Naive B cell (primary cell): ENCODE results near the gene MAP4K1. TPM values are rescaled to one million over a fixed set of nuclear protein-coding genes. Genes with fewer than 3 reads are reported as not detected.
A peak's percentile ranks its signal among the peaks of the same experiment; 100 is the strongest.
"Not testable (repeated sequence)": the region's sequence is repeated elsewhere in the genome, so short reads cannot be mapped to it uniquely, and the experiment has no call there.

ENCODE experiments used
- ATAC-seq, 2 donors: fragments of 150-1000 bp; cut with Tn5 transposase; 2 replicates each; pipeline ENCODE4 v1.10.0; 2021; ENCODE audit warnings: low read depth in 2 of 2, mild to moderate bottlenecking in 2 of 2, moderate library complexity in 2 of 2
- DNase-seq: peaks from one replicate; pipeline ENCODE4 v3.0.0; 2022
- H3K27ac Mint-ChIP-seq, 6 donors: one replicate each; pipeline ENCODE4 v1.8.0; 2020 to 2022; ENCODE audit warnings: mild to moderate bottlenecking in 6 of 6, mixed read lengths in 6 of 6, moderate library complexity in 5 of 6, inconsistent platforms in 2 of 6
- H3K27me3 Mint-ChIP-seq, 3 donors: one replicate each; pipeline ENCODE4 v1.8.0; 2021 to 2022; ENCODE audit warnings: mixed read lengths in 3 of 3, mild to moderate bottlenecking in 1 of 3
- H3K36me3 Mint-ChIP-seq, 2 donors: one replicate each; pipeline ENCODE4 v1.8.0; 2020 to 2022; ENCODE audit warnings: mixed read lengths in 2 of 2, inconsistent platforms in 1 of 2, mild to moderate bottlenecking in 1 of 2
- H3K4me1 Mint-ChIP-seq, 3 donors: one replicate each; pipeline ENCODE4 v1.8.0; 2020 to 2022; ENCODE audit warnings: mixed read lengths in 3 of 3, inconsistent platforms in 1 of 3, mild to moderate bottlenecking in 1 of 3, moderate library complexity in 1 of 3
- H3K4me3 Mint-ChIP-seq, 8 donors: one replicate each; pipeline ENCODE4 v1.8.0; 2020 to 2022; ENCODE audit warnings: mild to moderate bottlenecking in 8 of 8, mixed read lengths in 8 of 8, moderate library complexity in 8 of 8, inconsistent platforms in 2 of 8
- H3K9me3 Mint-ChIP-seq, 7 donors: one replicate each; pipeline ENCODE4 v1.8.0; 2020 to 2022; ENCODE audit warnings: mixed read lengths in 7 of 7, mild to moderate bottlenecking in 5 of 7, inconsistent platforms in 2 of 7, moderate library complexity in 1 of 7
- polyA plus RNA-seq, 6 donors: library from polyadenylated mRNA; unstranded; fragments of 300-500 nt; fragmentation: Illumina TruSeq; gene quantifications; one replicate each; pipeline ENCODE4 v1.2.3, GENCODE V29; 2021; ENCODE audit warnings: low read depth in 6 of 6

MAP4K1 gene
- polyA plus RNA-seq, 6 donors from 2014 or later = 119 to 194 (median 138) TPM

GRCh38 chr19:38564981-38565690 lies 52.6 kb downstream of the MAP4K1 start:
- Mint-ChIP-seq H3K36me3 (no peaks in the 10 kb centered on the region), H3K4me1 (peaks cover 12 to 18% (median 17%) of the 10 kb centered on the region in 3 donors), H3K4me3 (peak overlapping the region in 7 of 8 donors; percentile 62 to 90 (median 68)), H3K9me3 (no peaks in the 10 kb centered on the region), H3K27ac (no peak overlapping the region), H3K27me3 (peaks cover 20 to 52% (median 43%) of the 10 kb centered on the region in 3 donors)
- peak; percentile 6 for DNase-seq
- peak; percentile 54 to 55 for ATAC-seq

- no peak overlapping the region for H3K4me3 Mint-ChIP-seq
- no peaks in the 10 kb centered on the region for H3K9me3 Mint-ChIP-seq
- H3K36me3 Mint-ChIP-seq = no peaks in the 10 kb centered on the region
- peaks cover 18 to 22% (median 22%) of the 10 kb centered on the region in 3 donors for H3K4me1 Mint-ChIP-seq
- ATAC-seq (no peak), DNase-seq (no peak)
- peaks cover 25 to 58% (median 43%) of the 10 kb centered on the region in 3 donors for H3K27me3 Mint-ChIP-seq
- no peak overlapping the region for H3K27ac Mint-ChIP-seq
Measured at GRCh38 chr19:38563475-38563874, 54.3 kb downstream of the MAP4K1 start.

- Mint-ChIP-seq H3K4me3 (peak overlapping the region in 2 of 8 donors; percentile 67 to 69), H3K4me1 (peaks cover 18 to 26% (median 19%) of the 10 kb centered on the region in 3 donors), H3K36me3 (no peaks in the 10 kb centered on the region), H3K27me3 (peaks cover 28 to 50% (median 31%) of the 10 kb centered on the region in 3 donors), H3K27ac (no peak overlapping the region), H3K9me3 (peaks cover 0 to 3% (median 0%) of the 10 kb centered on the region in 7 donors)
- no peak for DNase-seq
- no peak for ATAC-seq
Measured at GRCh38 chr19:38562096-38562495, 55.7 kb downstream of the MAP4K1 start.

- Mint-ChIP-seq H3K36me3 (no peaks in the 10 kb centered on the region), H3K4me3 (peak overlapping the region in 3 of 8 donors; percentile 29 to 78 (median 31)), H3K9me3 (peaks cover 0 to 3% (median 0%) of the 10 kb centered on the region in 7 donors), H3K4me1 (peaks cover 18 to 26% (median 20%) of the 10 kb centered on the region in 3 donors), H3K27ac (no peak overlapping the region), H3K27me3 (peaks cover 29 to 51% (median 30%) of the 10 kb centered on the region in 3 donors)
- ATAC-seq = no peak
- DNase-seq = no peak
Measured at GRCh38 chr19:38561658-38562057, 56.1 kb downstream of the MAP4K1 start.

- Mint-ChIP-seq H3K4me3 (peak overlapping the region in 1 of 8 donors; percentile 29), H3K36me3 (no peaks in the 10 kb centered on the region), H3K27me3 (peaks cover 29 to 51% (median 29%) of the 10 kb centered on the region in 3 donors), H3K9me3 (peaks cover 0 to 3% (median 0%) of the 10 kb centered on the region in 7 donors), H3K4me1 (peaks cover 18 to 26% (median 20%) of the 10 kb centered on the region in 3 donors), H3K27ac (no peak overlapping the region)
- DNase-seq (no peak), ATAC-seq (no peak)
Measured at GRCh38 chr19:38561053-38561606, 56.6 kb downstream of the MAP4K1 start.

GRCh38 chr19:38559428-38560401 lies 58.0 kb downstream of the MAP4K1 start:
- H3K27ac Mint-ChIP-seq = peak overlapping the region in 2 of 6 donors; percentile 32 to 81
- H3K36me3 Mint-ChIP-seq = no peaks in the 10 kb centered on the region
- peaks cover 0 to 3% (median 0%) of the 10 kb centered on the region in 7 donors for H3K9me3 Mint-ChIP-seq
- H3K4me1 Mint-ChIP-seq = peaks cover 10 to 21% (median 15%) of the 10 kb centered on the region in 3 donors
- H3K4me3 Mint-ChIP-seq = peak overlapping the region in 3 of 8 donors; percentile 14 to 61 (median 30)
- H3K27me3 Mint-ChIP-seq = peaks cover 21 to 52% (median 32%) of the 10 kb centered on the region in 3 donors
- peak; percentile 16 to 69 for ATAC-seq
- DNase-seq = no peak

- not testable (repeated sequence) for H3K27ac Mint-ChIP-seq, DNase-seq, H3K9me3 Mint-ChIP-seq, H3K36me3 Mint-ChIP-seq, ATAC-seq
- Mint-ChIP-seq H3K4me1 (peaks cover 10 to 21% (median 14%) of the 10 kb centered on the region in 3 donors), H3K4me3 (peak overlapping the region in 2 of 8 donors; percentile 23 to 82), H3K27me3 (peaks cover 23 to 51% (median 32%) of the 10 kb centered on the region in 3 donors)
Measured at GRCh38 chr19:38558933-38559332, 58.8 kb downstream of the MAP4K1 start.

GRCh38 chr19:38557205-38557799 lies 60.5 kb downstream of the MAP4K1 start:
- peaks cover 10 to 15% (median 11%) of the 10 kb centered on the region in 3 donors for H3K4me1 Mint-ChIP-seq
- H3K9me3 Mint-ChIP-seq = peaks cover 0 to 3% (median 0%) of the 10 kb centered on the region in 7 donors

GRCh38 chr19:38556521-38557174 lies 61.1 kb downstream of the MAP4K1 start:
- H3K9me3 Mint-ChIP-seq = peaks cover 0 to 3% (median 0%) of the 10 kb centered on the region in 7 donors
- peak in 1 of 2 donors; percentile 26 for ATAC-seq
- no peak overlapping the region for H3K4me3 Mint-ChIP-seq

More at GRCh38 chr19:38557205-38557799, 60.5 kb downstream of the MAP4K1 start:
- Mint-ChIP-seq H3K36me3 (no peaks in the 10 kb centered on the region), H3K27me3 (peaks cover 16 to 43% (median 21%) of the 10 kb centered on the region in 3 donors), H3K27ac (peak overlapping the region in 2 of 6 donors; percentile 56 to 75), H3K4me3 (peak overlapping the region in 1 of 8 donors; percentile 29)
- ATAC-seq (peak in 1 of 2 donors; percentile 41), DNase-seq (no peak)

GRCh38 chr19:38555200-38555599 lies 62.6 kb downstream of the MAP4K1 start:
- H3K36me3 Mint-ChIP-seq = no peaks in the 10 kb centered on the region
- ATAC-seq = no peak
- peaks cover 7 to 31% (median 18%) of the 10 kb centered on the region in 3 donors for H3K27me3 Mint-ChIP-seq
- no peak for DNase-seq
- H3K4me1 Mint-ChIP-seq = peaks cover 6 to 11% (median 8%) of the 10 kb centered on the region in 3 donors
- no peak overlapping the region for H3K27ac Mint-ChIP-seq
- H3K4me3 Mint-ChIP-seq = no peak overlapping the region
- peaks cover 0 to 3% (median 0%) of the 10 kb centered on the region in 7 donors for H3K9me3 Mint-ChIP-seq

More at GRCh38 chr19:38556521-38557174, 61.1 kb downstream of the MAP4K1 start:
- no peaks in the 10 kb centered on the region for H3K36me3 Mint-ChIP-seq
- peaks cover 7 to 8% (median 8%) of the 10 kb centered on the region in 3 donors for H3K4me1 Mint-ChIP-seq
- H3K27ac Mint-ChIP-seq = no peak overlapping the region
- H3K27me3 Mint-ChIP-seq = peaks cover 10 to 36% (median 16%) of the 10 kb centered on the region in 3 donors
- DNase-seq = no peak

GRCh38 chr19:38554676-38555141 lies 63.0 kb downstream of the MAP4K1 start:
- H3K4me1 Mint-ChIP-seq = peaks cover 2 to 8% (median 4%) of the 10 kb centered on the region in 3 donors
- ATAC-seq = no peak
- DNase-seq = no peak
- no peak overlapping the region for H3K27ac Mint-ChIP-seq
- H3K27me3 Mint-ChIP-seq = peaks cover 7 to 26% (median 15%) of the 10 kb centered on the region in 3 donors
- no peaks in the 10 kb centered on the region for H3K36me3 Mint-ChIP-seq
- no peak overlapping the region for H3K4me3 Mint-ChIP-seq
- H3K9me3 Mint-ChIP-seq = peaks cover 0 to 3% (median 0%) of the 10 kb centered on the region in 7 donors

GRCh38 chr19:38553239-38553638 lies 64.5 kb downstream of the MAP4K1 start:
- not testable (repeated sequence) for H3K4me3 Mint-ChIP-seq, H3K36me3 Mint-ChIP-seq, H3K9me3 Mint-ChIP-seq, H3K27ac Mint-ChIP-seq, H3K4me1 Mint-ChIP-seq, DNase-seq, ATAC-seq
- peaks cover 7 to 25% (median 14%) of the 10 kb centered on the region in 3 donors for H3K27me3 Mint-ChIP-seq
